ENCODE results near the gene MATN4.
A peak's percentile ranks its signal among the peaks of the same experiment; 100 is the strongest.
"Not testable (repeated sequence)": the region's sequence is repeated elsewhere in the genome, so short reads cannot be mapped to it uniquely, and the experiment has no call there.

MATN4 gene, protein sequence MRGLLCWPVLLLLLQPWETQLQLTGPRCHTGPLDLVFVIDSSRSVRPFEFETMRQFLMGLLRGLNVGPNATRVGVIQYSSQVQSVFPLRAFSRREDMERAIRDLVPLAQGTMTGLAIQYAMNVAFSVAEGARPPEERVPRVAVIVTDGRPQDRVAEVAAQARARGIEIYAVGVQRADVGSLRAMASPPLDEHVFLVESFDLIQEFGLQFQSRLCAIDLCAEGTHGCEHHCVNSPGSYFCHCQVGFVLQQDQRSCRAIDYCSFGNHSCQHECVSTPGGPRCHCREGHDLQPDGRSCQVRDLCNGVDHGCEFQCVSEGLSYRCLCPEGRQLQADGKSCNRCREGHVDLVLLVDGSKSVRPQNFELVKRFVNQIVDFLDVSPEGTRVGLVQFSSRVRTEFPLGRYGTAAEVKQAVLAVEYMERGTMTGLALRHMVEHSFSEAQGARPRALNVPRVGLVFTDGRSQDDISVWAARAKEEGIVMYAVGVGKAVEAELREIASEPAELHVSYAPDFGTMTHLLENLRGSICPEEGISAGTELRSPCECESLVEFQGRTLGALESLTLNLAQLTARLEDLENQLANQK

GRCh38 chr20:45308117-45308778 is at the start of gene MATN4:
MATN4 (minus strand) TSS chr20:45308299; CDS start chr20:45305582, 2,717 bp downstream.
- peak; percentile 71 for DNase-seq

DNA sequence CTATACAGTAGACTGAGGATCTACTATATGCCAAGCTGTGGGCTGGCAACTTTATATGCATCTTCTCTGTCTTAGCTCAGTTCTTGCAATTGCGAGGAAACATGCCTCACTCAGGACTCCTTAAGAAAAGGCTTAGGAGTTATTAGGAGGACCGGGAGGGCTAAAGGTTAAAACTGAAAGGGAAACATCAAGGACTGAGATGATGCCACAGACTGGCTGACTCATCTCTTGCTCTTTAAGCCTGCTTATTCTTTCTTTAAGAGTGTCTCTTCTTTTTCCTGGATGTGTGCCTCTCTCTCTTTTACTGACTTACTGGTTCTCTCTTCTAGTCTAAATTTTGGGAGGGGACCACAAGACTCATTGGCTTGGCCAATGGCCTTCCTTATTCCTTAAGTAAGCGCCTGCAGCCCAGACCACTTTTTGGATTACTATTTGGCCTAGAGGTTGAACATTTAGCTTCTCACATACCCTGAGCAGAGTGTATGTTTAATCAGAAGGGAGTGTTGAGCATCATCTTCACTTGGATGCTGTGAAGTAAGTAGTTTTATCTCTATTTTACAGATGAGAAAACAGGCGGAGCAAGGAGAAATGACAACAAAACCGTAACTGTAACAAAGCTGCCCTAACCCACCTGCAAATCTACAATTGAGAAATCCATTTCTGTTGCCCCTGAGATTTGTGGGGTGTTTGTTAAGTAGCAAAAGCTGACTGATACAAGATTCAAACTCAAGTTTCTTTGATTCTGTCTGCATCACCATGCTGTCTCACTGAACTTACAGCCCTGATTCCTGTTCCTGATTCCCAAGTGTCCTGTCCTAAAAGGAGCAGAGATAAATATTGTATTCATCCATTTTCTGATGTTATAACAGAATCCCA is 47.3 kb upstream of the MATN4 start:
- no peak for DNase-seq

- no peak for DNase-seq
These were observed 46.5 kb upstream of the MATN4 start for GRCh38 chr20:45354423-45355208.

DNA sequence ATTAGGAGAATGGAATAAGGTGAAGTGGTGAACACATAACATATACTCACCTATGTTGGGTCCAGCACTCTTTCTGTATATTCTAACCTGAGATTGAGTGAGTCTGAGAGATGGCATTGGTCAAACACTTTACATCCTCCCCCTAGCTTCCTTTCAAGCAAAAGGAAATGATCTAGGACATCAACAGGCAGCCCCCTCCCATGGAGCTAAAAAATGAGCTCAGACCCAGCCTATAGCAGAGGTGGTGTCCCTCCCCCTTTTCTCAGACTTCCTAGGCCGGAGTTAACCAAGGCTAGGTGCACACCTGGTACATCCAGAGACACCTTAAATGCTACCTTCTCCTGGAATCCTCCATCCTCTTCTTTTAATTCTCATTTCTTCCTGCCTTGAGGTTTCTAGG is 45.6 kb upstream of the MATN4 start:
- DNase-seq: no peak

DNA sequence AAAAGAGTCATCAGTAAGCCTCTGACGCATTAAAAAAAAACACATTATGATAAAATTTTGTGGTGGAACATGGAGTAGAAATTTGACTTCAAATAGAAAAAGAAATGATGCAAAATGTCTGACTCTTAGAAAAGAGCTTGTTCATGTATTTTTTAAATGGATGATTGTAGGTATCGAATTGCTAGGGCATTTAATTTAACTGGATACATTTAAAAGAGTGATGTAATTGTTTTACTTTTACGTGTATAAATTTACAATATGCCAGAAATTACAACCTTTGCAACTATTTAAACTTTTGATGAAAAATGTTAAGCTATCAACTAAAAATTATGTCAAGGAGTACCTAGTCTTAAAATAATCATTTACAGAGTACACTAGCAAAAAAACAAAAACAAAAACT is 44.6 kb upstream of the MATN4 start:
- no peak for DNase-seq

DNA sequence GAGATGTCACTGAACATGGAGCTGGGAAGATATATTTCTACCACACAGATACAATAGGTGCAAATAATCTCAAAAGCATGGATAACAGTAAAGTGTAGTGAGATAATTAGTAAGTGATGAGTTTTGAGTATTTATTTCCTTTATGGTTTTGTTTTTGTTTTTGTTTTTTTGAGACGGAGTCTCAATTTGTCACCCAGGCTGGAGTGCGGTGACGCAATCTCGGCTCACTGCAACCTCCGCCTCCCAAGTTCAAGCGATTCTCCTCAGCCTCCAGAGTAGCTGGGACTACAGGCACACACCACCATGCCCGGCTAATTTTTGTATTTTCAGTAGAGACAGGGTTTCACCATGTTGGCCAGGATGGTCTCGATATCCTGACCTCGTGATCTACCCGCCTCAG is 42.7 kb upstream of the MATN4 start:
- DNase-seq: not testable (repeated sequence)

DNA sequence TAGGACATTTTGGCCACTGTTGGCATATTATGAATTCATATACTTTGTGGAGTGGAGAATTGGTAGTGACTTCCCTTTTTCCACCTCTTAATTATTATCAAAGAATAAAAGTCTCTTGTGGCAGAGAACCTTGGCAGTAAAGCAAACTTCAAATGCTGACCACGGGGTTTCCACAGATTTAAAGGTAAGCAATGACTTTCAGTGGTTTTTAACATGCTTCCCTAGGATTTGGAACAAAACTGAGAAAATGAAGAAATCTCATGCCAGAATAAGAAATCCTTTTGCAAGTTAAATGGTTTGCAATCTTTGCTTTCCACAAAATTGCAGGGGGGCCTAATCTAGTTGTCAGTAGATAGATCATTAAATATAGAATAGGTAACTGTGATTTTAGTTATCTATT is 42.1 kb upstream of the MATN4 start:
- DNase-seq: no peak

GRCh38 chr20:45347936-45348778 is 40.1 kb upstream of the MATN4 start, which contains the start of gene SDC4:
SDC4 (minus strand) TSS chr20:45348424; CDS start chr20:45348384, 40 bp downstream.
- DNase-seq: peak; percentile 78

GRCh38 chr20:45347297-45347935 is 39.3 kb upstream of the MATN4 start:
- DNase-seq: no peak

DNA sequence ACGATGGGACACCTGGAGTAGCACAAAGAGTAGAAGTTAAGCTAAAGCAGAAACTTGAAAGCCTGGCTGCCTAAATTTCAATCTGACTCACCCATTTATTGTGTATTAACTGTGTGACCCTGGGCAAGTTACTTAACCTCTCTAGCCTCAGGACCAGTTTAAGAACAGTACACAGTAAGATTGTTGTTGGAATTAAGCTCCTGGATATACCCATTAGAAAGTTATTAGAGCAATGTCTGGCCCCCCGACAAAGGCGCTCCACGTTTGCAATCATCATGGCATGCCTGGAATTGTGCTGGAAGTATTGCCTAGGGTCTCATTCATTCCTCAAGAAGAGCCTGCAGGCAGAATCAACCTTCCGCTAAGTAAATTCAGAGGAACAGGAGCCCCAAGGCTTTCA is 38.8 kb upstream of the MATN4 start:
- DNase-seq: no peak

DNA sequence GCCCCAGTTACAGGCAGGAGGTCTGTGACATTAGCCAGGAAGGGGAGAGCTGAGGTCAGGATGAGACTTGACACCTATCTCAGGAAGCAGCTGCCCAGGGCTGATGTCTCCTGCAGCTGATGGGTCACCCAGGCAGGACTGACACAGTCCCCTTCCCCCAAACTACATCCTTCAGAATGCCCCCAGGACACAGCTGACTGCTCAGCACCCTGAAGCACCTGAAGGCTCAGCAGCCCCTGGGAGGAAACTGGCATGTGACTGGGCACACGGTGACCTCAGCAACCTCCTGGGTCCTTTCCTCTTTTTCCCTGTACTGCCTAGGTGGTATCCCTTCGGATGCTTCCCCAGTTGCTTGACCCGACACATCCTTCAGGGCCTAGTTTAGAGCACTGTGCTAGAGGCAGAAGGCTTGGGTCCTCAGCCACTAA is 38.2 kb upstream of the MATN4 start:
- peak; percentile 36 for DNase-seq

- DNase-seq: peak; percentile 66
These were observed 37.2 kb upstream of the MATN4 start for GRCh38 chr20:45345104-45345936.

- peak; percentile 77 for DNase-seq
These were observed 36.2 kb upstream of the MATN4 start for GRCh38 chr20:45344168-45344860.

GRCh38 chr20:45343532-45344167 is 35.6 kb upstream of the MATN4 start:
- peak; percentile 72 for DNase-seq

- peak; percentile 35 for DNase-seq
These were observed 34.9 kb upstream of the MATN4 start for GRCh38 chr20:45342855-45343531.

DNA sequence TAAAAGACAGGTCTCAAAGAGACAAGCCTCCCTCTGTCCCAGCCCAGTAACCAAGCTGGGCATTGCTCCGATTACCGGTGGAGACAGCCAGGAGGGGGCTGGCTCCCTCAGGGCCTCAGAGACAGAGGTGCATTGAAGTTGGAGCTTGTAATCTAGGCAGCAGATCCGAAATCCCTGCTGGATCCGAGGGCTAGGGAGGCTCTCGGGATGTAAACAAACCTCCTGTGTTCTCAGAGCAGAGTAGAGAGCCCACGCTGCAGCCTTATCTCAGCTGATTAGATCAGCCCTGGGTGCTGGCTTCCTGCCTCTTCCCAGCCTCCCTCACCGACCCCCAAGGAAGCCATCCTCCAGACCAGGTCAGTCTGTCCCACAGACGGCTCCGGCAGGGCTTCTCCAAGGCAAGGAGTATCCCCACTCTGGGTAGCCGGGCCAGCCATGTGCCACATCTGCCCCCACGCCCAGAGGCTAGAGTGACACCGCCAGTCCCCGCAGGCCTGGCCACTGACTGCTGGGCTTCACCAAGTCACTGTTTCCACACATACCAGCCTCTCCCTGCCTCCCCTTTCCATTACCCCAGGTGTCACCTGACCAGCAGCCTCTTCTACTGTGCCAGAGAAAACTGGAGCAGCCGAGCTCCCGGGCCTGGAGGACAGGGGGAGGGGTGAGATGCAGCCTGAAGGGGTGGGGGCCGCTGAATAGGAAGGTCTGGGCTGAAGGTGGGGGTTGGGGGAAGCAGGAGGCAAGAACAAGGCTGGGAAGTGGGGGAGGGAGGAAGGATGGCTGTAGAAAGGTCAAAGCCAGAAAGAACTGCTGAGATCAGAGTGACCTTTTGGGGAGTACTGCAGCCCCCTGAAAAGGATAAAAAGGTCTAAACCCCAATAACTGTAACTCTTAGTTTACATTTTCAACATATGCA is 34.1 kb upstream of the MATN4 start:
- peak; percentile 65 for DNase-seq

- no peak for DNase-seq
These were observed 33.5 kb upstream of the MATN4 start for GRCh38 chr20:45341579-45341938.

All from DMS53 (cell line).